Measurements from ENCODE around the gene ANKRD28.

Gene ANKRD28

DNA sequence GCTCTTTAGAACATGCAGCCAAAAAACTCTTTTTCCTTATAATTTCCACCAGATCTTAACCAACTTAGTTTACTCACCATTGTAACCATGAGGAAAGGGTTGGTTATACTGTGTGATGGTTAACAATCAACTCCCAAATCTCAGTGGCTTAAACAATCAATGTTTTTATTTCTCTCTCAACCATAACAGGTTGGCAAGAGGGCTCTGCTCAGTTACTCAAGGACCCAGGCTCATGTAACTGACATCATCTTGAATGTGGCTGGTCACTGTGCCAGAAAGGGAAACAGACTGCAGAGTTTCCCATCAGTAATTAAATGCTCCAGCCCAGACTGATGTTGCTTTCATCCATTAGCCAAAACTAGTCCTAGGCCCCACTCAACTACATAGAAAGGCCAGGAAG lies 69.0 kb downstream of the ANKRD28 start:
- intact Hi-C loops (cut with DNase I; ENCODE audit: low total_unique reads): no loop called here
- no peak overlapping the region for H3K27ac ChIP-seq

GRCh38 chr3:15726881-15727280 lies 70.9 kb downstream of the ANKRD28 start:
- no peaks in the 10 kb centered on the region for H3K4me1 ChIP-seq
- no peaks in the 10 kb centered on the region for H3K9me3 ChIP-seq
- DNase-seq: no peak
- peaks cover 13 to 41% (median 14%) of the 10 kb centered on the region in 3 donors for H3K36me3 ChIP-seq
- H3K27ac ChIP-seq: no peak overlapping the region
- intact Hi-C loops (cut with DNase I; ENCODE audit: low total_unique reads): no loop called here
- no peaks in the 10 kb centered on the region for H3K27me3 ChIP-seq
- no peak overlapping the region for H3K4me3 ChIP-seq
- TF ChIP-seq, protein P1, sequence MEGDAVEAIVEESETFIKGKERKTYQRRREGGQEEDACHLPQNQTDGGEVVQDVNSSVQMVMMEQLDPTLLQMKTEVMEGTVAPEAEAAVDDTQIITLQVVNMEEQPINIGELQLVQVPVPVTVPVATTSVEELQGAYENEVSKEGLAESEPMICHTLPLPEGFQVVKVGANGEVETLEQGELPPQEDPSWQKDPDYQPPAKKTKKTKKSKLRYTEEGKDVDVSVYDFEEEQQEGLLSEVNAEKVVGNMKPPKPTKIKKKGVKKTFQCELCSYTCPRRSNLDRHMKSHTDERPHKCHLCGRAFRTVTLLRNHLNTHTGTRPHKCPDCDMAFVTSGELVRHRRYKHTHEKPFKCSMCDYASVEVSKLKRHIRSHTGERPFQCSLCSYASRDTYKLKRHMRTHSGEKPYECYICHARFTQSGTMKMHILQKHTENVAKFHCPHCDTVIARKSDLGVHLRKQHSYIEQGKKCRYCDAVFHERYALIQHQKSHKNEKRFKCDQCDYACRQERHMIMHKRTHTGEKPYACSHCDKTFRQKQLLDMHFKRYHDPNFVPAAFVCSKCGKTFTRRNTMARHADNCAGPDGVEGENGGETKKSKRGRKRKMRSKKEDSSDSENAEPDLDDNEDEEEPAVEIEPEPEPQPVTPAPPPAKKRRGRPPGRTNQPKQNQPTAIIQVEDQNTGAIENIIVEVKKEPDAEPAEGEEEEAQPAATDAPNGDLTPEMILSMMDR (IDR thresholded peaks at IDR 0.05): no peak

More for the DNA sequence above, 69.0 kb downstream of the ANKRD28 start:
- Histone ChIP-seq H3K36me3 (peaks cover 12 to 39% (median 15%) of the 10 kb centered on the region in 3 donors), H3K4me1 (no peaks in the 10 kb centered on the region), H3K4me3 (no peak overlapping the region), H3K9me3 (no peaks in the 10 kb centered on the region), H3K27me3 (no peaks in the 10 kb centered on the region)
- TF ChIP-seq, protein P1 (IDR thresholded peaks at IDR 0.05): no peak
- DNase-seq: no peak

GRCh38 chr3:15726043-15726442 lies 71.7 kb downstream of the ANKRD28 start:
- H3K36me3 ChIP-seq: peaks cover 16 to 42% (median 22%) of the 10 kb centered on the region in 3 donors
- no peaks in the 10 kb centered on the region for H3K4me1 ChIP-seq
- H3K27ac ChIP-seq: no peak overlapping the region
- no peaks in the 10 kb centered on the region for H3K9me3 ChIP-seq
- TF ChIP-seq, protein P1 (IDR thresholded peaks at IDR 0.05): no peak
- no peaks in the 10 kb centered on the region for H3K27me3 ChIP-seq
- H3K4me3 ChIP-seq: no peak overlapping the region
- no peak for DNase-seq
- intact Hi-C loops (cut with DNase I; ENCODE audit: low total_unique reads): no loop called here

DNA sequence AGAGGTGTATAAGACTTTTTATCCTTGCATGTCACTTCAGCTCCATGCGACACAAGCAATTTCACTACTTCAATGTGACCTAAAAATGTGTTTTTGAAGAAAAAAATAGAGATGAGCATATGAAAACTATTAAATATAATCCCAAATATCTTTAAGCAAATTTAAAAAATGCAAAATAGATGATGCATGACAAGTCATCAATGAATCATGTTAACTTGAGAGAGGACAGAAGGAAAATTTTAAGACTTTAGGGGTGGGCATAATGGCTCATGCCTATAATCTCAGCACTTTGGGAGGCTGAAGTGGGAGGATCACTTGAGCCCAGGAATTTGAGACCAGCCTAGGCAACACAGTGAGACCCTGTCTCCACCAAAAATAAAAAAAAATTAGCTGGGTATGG lies 73.3 kb downstream of the ANKRD28 start:
- Histone ChIP-seq H3K27me3 (no peaks in the 10 kb centered on the region), H3K36me3 (peaks cover 22 to 53% (median 36%) of the 10 kb centered on the region in 3 donors), H3K27ac (no peak overlapping the region), H3K9me3 (no peaks in the 10 kb centered on the region), H3K4me3 (no peak overlapping the region), H3K4me1 (no peaks in the 10 kb centered on the region)
- intact Hi-C loops (cut with DNase I; ENCODE audit: low total_unique reads): no loop called here
- no peak for DNase-seq
- TF ChIP-seq, protein P1 (IDR thresholded peaks at IDR 0.05): no peak

GRCh38 chr3:15723624-15723884 lies 74.2 kb downstream of the ANKRD28 start:
- TF ChIP-seq, protein P1 (IDR thresholded peaks at IDR 0.05): no peak
- no peak overlapping the region for H3K4me3 ChIP-seq
- no peaks in the 10 kb centered on the region for H3K4me1 ChIP-seq
- H3K36me3 ChIP-seq: peaks cover 22 to 49% (median 36%) of the 10 kb centered on the region in 3 donors
- H3K9me3 ChIP-seq: no peaks in the 10 kb centered on the region
- no peak overlapping the region for H3K27ac ChIP-seq
- DNase-seq: no peak
- intact Hi-C loops (cut with DNase I; ENCODE audit: low total_unique reads): no loop called here
- no peaks in the 10 kb centered on the region for H3K27me3 ChIP-seq

All from tibial artery (tissue), 4 donors.